Activated naive CD4-positive, alpha-beta T cell treated with anti-CD3 and anti-CD28 coated beads, Interleukin-2, amount 50 U/mL, for 72 hours (primary cell): Measurements from ENCODE around the gene PRODH2. TPM values are rescaled to one million over a fixed set of nuclear protein-coding genes. Genes with fewer than 3 reads are reported as not detected.

Experiments used
- ATAC-seq, 2 donors: fragments of 150-1000 bp; cut with Tn5 transposase; 2 replicates each; pipeline ENCODE4 v1.10.0; 2021; ENCODE audit warnings: mild to moderate bottlenecking in 2 of 2, moderate library complexity in 2 of 2
- DNase-seq, 2 donors: peaks; one replicate each; pipeline ENCODE4 v3.0.0; 2021 to 2022; ENCODE audit warnings: low spot score in 2 of 2
- H3K27ac Mint-ChIP-seq, 2 donors: one replicate each; pipeline ENCODE4 v1.8.0; 2022; ENCODE audit warnings: mild to moderate bottlenecking in 2 of 2, mixed read lengths in 2 of 2
- H3K36me3 Mint-ChIP-seq, 2 donors: one replicate each; pipeline ENCODE4 v1.8.0; 2022; ENCODE audit warnings: mixed read lengths in 2 of 2
- H3K9me3 Mint-ChIP-seq, 2 donors: one replicate each; pipeline ENCODE4 v1.8.0; 2022; ENCODE audit warnings: mixed read lengths in 2 of 2
- total RNA-seq, 2 donors: library from RNA; stranded (reverse); gene quantifications; one replicate each; pipeline ENCODE4 v1.2.3, GENCODE V29; 2022

The PRODH2 gene
- total RNA-seq = not detected

GRCh38 chr19:35812220-35813042 is at the start of gene PRODH2:
Gene PRODH2, minus strand, starts transcription at chr19:35812845. Its CDS starts 40 bp downstream, at chr19:35812805.
- H3K27ac Mint-ChIP-seq = no peak within 1 kb of the TSS
- no peak for ATAC-seq
- no peaks in the 10 kb centered on the region for H3K9me3 Mint-ChIP-seq
- DNase-seq = no peak
- no peaks in the 10 kb centered on the region for H3K36me3 Mint-ChIP-seq

GRCh38 chr19:35861640-35862160 is 49.1 kb upstream of the PRODH2 start:
- Mint-ChIP-seq H3K36me3 (peaks cover 0 to 8% of the 10 kb centered on the region in 2 donors), H3K27ac (no peak overlapping the region), H3K9me3 (no peaks in the 10 kb centered on the region)
- no peak for DNase-seq
- no peak for ATAC-seq

GRCh38 chr19:35860818-35861639 is 48.4 kb upstream of the PRODH2 start:
- DNase-seq (no peak), ATAC-seq (peak in 1 of 2 donors; percentile 26)
- Mint-ChIP-seq H3K27ac (no peak overlapping the region), H3K36me3 (peaks cover 0 to 8% of the 10 kb centered on the region in 2 donors), H3K9me3 (no peaks in the 10 kb centered on the region)

- H3K36me3 Mint-ChIP-seq = peaks cover 0 to 8% of the 10 kb centered on the region in 2 donors
- no peaks in the 10 kb centered on the region for H3K9me3 Mint-ChIP-seq
Measured at GRCh38 chr19:35860436-35860817, 47.8 kb upstream of the PRODH2 start.

GRCh38 chr19:35859414-35859813 is 46.8 kb upstream of the PRODH2 start:
- peaks cover 0 to 8% of the 10 kb centered on the region in 2 donors for H3K36me3 Mint-ChIP-seq

More at GRCh38 chr19:35860436-35860817, 47.8 kb upstream of the PRODH2 start:
- no peak for ATAC-seq
- DNase-seq = no peak
- no peak overlapping the region for H3K27ac Mint-ChIP-seq

GRCh38 chr19:35858311-35858710 is 45.7 kb upstream of the PRODH2 start:
- H3K27ac Mint-ChIP-seq = no peak overlapping the region
- ATAC-seq (no peak), DNase-seq (no peak)
- no peaks in the 10 kb centered on the region for H3K9me3 Mint-ChIP-seq
- H3K36me3 Mint-ChIP-seq = peaks cover 0 to 8% of the 10 kb centered on the region in 2 donors

More at GRCh38 chr19:35859414-35859813, 46.8 kb upstream of the PRODH2 start:
- DNase-seq (no peak), ATAC-seq (no peak)
- Mint-ChIP-seq H3K27ac (no peak overlapping the region), H3K9me3 (no peaks in the 10 kb centered on the region)

- Mint-ChIP-seq H3K9me3 (no peaks in the 10 kb centered on the region), H3K27ac (no peak within 1 kb of the TSS), H3K36me3 (peaks cover 0 to 8% of the 10 kb centered on the region in 2 donors)
- ATAC-seq (peak; percentile 67 to 82), DNase-seq (peak in 1 of 2 donors; percentile 56)
Measured at GRCh38 chr19:35856546-35857149, 44.0 kb upstream of the PRODH2 start, which contains the start of gene KIRREL2. Gene KIRREL2, plus strand, starts transcription at chr19:35856911. Its CDS starts 209 bp downstream, at chr19:35857120.

GRCh38 chr19:35853038-35853756 is 40.6 kb upstream of the PRODH2 start:
- DNase-seq (no peak), ATAC-seq (no peak)
- Mint-ChIP-seq H3K36me3 (no peaks in the 10 kb centered on the region), H3K9me3 (no peaks in the 10 kb centered on the region), H3K27ac (no peak overlapping the region)

- no peak for DNase-seq
- Mint-ChIP-seq H3K36me3 (no peaks in the 10 kb centered on the region), H3K27ac (no peak within 1 kb of the TSS), H3K9me3 (no peaks in the 10 kb centered on the region)
- no peak for ATAC-seq
Measured at GRCh38 chr19:35852029-35852780, 39.6 kb upstream of the PRODH2 start, which contains the start of gene NPHS1. Gene NPHS1, minus strand, starts transcription at chr19:35852504. Its CDS starts 667 bp downstream, at chr19:35851837.

- Mint-ChIP-seq H3K9me3 (no peaks in the 10 kb centered on the region), H3K27ac (no peak overlapping the region), H3K36me3 (peaks cover 0 to 4% of the 10 kb centered on the region in 2 donors)
- DNase-seq = no peak
- ATAC-seq = peak in 1 of 2 donors; percentile 22
Measured at GRCh38 chr19:35851213-35852028, 38.8 kb upstream of the PRODH2 start.

- Mint-ChIP-seq H3K9me3 (no peaks in the 10 kb centered on the region), H3K27ac (no peak overlapping the region), H3K36me3 (peaks cover 0 to 19% of the 10 kb centered on the region in 2 donors)
- ATAC-seq = no peak
- no peak for DNase-seq
Measured at GRCh38 chr19:35848919-35849505, 36.4 kb upstream of the PRODH2 start.

- ATAC-seq (no peak), DNase-seq (no peak)
- H3K36me3 Mint-ChIP-seq = peaks cover 0 to 20% of the 10 kb centered on the region in 2 donors
- no peak overlapping the region for H3K27ac Mint-ChIP-seq
- no peaks in the 10 kb centered on the region for H3K9me3 Mint-ChIP-seq
Measured at GRCh38 chr19:35848486-35848885, 35.8 kb upstream of the PRODH2 start.

GRCh38 chr19:35847911-35848310 is 35.3 kb upstream of the PRODH2 start:
- peaks cover 0 to 26% of the 10 kb centered on the region in 2 donors for H3K36me3 Mint-ChIP-seq
- peaks cover 3 to 4% of the 10 kb centered on the region in 2 donors for H3K9me3 Mint-ChIP-seq
- ATAC-seq = no peak
- no peak overlapping the region for H3K27ac Mint-ChIP-seq
- DNase-seq = no peak

- no peak for DNase-seq
- no peak overlapping the region for H3K27ac Mint-ChIP-seq
- peak; percentile 24 to 34 for ATAC-seq
- H3K9me3 Mint-ChIP-seq = peaks cover 9% of the 10 kb centered on the region in 2 donors
- peaks cover 0 to 32% of the 10 kb centered on the region in 2 donors for H3K36me3 Mint-ChIP-seq
Measured at GRCh38 chr19:35846038-35846668, 33.5 kb upstream of the PRODH2 start.
